Stromal cell of bone marrow (primary cell): Measurements from ENCODE around the gene HDAC4.
"Not testable (repeated sequence)": the region's sequence is repeated elsewhere in the genome, so short reads cannot be mapped to it uniquely, and the experiment has no call there.

ENCODE experiments used
- DNase-seq: peaks from one replicate; pipeline ENCODE4 v3.0.0-alpha.2; 2012; ENCODE audit warnings: low read depth

The HDAC4 gene

DNA sequence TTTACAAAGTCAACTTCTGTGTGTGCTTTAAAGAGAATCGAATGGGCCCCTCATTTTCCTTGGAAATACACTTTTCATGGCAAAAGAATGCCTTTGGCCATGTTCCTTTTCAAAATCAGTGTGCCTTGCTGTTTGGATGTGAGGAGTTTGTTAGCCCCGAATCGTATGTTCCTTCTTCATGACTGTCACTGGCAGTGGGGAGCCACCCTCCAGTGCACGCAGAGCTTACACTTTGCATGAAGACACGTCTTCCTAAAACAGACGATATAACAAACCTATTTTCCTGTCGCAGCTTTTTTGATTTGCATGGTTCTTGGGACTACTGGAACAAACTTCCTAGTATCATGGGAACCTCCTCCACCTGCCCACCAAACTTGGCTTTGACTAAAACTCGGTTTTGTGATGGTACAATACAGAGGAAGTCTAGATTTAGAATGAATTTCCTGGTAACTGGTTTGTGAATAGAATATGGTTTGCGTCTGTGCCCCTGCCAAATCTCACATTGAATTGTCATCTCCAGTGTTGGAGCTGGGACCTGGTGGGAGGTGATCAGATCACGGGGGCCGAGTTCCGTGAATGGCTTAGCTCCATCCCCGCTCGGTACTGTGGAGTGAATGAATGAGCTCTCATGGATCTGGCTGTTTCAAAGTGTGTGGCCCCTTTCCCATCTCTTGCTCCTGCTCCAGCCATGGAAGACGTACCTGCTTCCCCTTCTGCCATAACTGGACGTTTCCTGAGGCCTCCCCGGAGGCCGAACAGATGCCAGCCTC, 358.1 kb downstream of the HDAC4 start:
- DNase-seq = no peak

DNA sequence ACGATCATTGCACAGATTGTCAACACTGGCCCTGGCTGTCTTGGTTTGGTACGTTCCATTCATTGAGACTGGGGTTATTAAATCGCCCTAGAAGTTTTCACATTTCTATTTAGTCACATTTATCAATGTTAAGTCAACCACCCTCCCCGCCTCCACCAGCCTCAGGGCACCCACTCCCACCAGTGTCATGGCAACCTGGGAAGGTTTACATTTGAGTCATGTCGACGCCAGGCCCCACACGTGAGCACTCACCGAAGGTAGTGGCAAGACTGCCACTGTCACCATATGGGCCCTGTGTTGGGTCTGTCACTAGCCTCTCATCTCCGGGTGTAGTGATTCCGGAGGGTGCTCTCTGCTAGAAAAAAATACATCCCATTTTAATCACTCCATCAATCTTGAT, 358.8 kb downstream of the HDAC4 start:
- no peak for DNase-seq

DNA sequence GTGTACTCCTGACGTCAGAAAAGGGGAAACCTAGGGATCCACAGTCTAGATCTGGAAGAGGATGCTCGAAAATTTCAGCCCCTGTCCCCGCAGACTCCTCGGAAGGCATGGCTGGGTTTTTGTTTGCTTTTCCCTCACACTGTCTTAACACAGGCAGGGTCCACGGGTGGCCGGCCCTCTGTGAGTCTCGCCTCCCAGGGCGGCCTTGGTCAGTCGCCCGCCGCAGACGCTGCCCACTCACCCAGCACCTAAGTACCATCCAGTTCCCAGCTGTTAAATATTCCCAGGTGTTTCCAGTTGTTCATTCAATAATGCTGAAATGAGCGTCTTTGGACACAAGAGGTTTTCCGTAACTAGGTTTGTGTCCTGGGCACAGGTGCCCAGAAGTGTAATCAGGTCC, 359.8 kb downstream of the HDAC4 start:
- DNase-seq = no peak

DNA sequence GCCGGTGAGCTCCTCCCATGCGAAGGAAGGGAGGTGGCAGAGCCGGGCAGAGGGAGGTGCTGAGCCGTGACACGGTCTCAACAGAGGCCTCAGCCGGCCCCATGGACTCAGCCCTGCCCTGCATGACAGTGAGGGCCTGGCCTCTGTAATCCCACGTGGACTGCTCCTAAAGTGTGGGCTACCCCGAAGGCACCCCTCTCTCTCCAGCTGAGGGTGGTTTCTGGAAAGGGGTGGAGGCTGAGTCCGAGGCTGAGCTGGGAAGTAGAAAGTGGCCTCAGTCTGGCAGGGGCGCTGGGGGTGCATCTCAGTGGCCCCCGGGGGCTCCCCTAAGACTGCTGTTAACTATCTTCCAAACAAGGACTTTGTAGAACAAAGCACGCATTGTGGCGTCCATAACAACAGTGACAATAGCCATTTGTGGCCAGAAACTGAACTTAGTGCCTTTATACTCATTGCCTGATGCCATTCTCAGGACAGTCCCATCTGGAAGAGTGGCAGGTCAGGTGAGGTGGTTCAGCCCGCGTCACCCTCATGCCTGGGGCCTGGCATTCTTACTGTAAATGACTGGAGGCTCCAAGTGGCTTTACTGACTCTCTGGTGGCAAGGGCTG, 360.6 kb downstream of the HDAC4 start:
- DNase-seq = no peak

DNA sequence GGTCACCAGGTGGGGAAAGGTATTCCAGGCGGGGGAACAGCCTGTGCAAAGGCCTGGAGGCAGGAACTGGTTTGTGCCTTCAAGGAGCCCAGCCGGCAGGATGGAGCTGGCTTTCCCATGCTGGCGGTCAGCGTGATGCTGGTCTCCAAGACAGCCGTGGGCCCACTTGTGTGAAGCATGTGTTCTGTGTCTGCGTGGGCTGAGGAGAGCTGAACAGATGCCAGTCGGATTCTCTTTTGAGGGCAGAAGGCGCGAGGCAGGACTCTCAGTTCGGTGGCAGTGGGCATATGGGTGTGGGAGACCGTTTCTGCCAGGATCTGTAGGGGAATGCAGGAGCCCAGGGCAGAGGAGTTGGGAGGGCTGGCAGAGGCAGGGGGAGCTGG, 361.4 kb downstream of the HDAC4 start:
- no peak for DNase-seq

DNA sequence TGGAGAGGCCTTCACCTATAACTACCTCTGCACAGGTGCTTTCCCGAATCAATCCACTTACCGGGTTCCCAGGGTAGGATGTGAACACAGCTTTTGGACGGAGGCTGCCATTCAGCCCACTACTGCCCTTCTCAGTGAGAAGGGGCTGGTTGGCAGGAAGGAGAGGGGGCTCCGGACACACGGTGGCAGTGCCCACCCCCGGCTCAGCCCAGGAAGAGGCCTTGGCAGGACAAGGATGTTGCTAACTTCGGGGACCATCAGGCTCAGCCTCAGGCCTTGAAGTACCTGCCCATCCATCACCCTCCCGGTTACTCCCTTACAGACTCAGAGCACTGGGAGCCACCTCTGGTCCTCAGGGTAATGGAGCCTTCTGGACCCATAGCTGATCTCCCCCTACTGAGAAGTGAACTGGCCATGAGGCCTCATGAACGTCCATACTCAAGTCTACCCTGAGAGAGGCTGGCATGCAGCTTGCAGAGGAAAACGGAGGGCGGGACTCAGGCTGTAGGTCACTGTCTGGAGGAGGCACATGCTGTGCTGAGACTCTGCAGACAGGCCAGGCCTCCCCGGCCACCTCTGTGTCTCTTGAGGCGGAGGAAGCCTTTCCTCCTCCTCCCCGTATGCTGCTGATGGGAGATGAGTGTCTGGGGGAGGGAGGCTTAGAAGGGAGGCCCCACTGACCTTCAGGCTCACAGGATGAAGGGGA, 361.9 kb downstream of the HDAC4 start:
- DNase-seq = no peak

DNA sequence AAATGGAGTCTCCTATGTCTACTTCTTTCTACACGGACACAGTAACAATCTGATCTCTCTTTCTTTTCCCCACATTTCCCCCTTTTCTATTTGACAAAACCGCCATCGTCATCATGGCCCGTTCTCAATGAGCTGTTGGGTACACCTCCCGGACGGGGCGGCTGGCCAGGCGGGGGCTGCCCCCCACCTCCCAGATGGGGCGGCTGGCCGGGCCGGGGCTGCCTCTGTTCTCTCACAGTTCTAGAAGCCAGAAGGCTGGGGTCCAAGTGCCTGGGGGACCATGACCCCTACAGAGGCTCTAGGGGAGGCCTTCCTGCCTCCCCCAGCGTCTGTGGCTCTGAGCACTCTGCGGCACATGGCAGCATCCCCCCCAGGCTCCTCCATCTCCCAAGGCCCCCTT, 362.5 kb downstream of the HDAC4 start:
- not testable (repeated sequence) for DNase-seq

DNA sequence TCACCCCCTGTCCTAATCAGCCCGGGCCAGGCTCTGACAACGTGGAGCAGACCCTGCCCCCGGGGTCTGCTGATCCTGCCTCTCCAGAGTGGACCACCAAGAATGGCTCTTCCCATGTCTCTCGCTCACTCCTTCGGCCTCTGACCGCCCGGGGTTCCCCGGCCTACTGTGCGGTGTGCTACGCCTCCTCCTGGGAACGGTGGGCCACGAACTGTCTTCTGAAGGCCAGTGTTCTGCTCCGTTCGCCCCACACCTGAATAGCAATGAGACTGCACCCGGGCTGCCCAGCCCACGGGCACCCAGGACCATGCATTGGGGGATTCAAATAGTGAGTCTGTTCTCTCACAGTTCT, 363.3 kb downstream of the HDAC4 start:
- no peak for DNase-seq

DNA sequence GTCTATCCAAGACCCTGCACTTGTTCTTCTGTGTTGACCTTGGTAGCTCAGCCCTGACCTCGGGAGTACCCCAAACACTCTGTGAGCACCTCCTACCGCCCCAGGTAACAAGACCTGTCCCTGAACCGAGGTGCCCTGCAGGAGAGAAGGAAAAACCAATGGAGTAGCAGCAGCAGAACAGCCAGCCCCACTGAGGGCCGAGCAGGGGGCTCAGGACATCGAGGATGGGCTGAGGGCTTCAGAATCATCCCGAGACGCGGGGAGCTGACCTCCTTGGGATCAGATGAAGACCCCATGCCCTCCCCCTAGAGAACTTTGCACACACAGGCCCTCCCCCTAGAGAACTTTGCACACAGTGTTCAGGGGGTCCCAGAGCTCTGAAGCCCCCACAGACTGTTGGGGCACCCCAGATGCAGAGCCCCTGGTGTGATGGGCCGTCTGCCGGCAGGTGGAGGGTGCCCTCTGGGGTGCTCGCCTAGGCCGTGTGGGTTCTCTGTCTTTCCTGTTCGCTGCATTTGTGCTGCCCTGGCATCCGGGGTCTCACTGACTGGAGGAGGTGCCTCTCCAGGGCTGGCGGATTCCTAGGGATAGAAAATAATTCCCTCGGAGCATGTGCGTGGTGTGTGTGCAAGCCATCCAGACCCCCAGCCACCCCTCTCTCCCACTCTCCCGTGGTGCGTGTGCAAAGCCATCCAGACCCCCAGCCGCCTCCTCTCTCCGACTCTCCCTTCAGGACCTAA, 363.8 kb downstream of the HDAC4 start:
- DNase-seq = no peak

DNA sequence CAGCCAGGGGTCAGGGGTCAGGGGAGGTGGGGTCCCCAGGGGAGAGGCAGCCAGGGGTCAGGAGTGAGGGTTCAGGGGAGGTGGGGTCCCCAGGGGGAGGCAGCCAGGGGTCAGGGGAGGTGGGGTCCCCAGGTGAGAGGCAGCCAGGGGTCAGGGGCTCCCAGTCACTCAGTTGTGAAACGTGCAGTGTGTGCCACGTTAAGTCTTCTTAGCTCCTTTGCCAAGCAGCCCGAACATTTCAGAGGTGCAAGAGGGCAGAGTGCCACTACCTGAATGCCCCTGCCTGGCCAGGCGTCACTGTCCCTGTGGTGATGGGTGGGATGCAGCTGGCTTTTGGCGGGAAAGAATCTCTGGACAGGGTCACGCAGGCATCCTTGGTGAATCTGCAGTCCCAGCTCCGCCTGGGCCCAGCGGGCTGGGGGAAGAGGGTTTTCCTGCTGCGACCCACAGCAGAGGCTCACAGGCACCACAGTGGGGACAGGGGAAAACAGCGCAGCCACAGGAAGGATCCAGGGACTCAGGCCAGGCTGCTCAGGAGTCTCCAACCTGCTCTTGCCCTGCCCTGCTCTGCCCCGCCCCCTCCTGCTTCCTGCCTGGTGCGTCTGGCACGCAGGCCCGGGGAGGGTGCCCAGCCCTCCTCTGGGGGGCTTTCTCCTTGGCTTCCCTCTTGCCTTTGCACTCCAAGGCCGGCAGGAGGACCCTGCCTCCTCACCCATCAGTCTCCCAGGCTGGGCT, 364.7 kb downstream of the HDAC4 start:
- DNase-seq = no peak

DNA sequence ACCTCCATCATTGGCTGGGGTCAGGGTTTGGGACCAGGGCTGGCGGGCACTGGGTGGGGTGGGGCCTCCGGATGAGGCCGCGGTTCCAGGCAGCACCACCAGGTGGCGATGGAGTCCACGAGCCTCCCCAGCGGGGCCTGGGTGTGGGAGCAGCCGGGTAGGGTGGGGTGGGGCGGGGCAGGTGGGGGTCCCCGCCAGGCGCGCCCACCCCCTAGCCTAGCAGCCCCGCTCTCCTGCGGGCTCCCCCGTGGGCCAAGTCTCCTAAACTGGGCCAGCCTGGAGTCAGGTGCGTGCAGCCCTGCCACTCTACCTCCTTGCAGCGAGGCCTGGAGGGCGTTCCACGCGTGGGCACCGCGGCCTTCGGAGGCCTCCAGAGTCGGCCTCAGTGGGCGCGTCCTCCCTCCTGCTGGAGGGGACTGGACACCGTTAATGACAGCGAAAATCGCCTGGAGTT, 365.4 kb downstream of the HDAC4 start:
- DNase-seq = no peak

DNA sequence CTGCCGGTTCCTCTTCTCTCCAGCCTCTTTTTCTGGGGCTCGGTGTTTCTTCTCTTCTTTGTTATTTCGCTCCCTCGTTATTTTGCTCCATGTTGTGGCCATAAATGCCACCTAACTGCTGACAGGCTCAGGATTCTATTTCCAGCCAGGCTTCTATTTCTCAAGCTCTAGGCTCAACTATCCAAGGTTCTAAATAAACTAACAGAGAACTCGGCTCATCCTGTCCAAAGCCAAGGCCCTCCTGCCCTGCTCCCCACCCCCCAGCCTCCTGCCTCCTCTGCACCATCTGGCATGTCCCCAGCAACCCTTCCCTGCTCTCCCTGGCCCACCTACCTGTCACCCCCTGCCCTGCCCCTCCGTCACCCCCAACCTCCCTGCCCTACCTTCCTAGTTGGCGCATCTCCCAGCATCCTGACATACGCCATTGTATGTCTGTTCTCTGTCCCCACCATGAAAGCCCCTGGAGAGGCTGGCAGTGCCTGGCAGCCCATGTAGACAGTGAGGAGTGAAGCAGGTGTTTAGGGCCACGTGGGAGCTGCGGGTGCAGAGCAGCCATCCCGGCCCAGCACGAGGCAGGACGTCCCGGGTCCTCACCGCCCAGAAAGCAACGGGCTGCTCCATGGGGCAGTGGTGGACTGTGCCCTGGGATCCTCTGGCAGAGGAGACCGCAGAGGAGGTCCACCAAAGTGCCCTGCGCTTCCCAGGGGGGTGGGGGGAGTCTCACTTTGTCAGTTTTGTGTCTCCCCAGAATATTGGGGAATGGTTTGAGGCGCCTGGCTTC, 366.1 kb downstream of the HDAC4 start:
- no peak for DNase-seq

DNA sequence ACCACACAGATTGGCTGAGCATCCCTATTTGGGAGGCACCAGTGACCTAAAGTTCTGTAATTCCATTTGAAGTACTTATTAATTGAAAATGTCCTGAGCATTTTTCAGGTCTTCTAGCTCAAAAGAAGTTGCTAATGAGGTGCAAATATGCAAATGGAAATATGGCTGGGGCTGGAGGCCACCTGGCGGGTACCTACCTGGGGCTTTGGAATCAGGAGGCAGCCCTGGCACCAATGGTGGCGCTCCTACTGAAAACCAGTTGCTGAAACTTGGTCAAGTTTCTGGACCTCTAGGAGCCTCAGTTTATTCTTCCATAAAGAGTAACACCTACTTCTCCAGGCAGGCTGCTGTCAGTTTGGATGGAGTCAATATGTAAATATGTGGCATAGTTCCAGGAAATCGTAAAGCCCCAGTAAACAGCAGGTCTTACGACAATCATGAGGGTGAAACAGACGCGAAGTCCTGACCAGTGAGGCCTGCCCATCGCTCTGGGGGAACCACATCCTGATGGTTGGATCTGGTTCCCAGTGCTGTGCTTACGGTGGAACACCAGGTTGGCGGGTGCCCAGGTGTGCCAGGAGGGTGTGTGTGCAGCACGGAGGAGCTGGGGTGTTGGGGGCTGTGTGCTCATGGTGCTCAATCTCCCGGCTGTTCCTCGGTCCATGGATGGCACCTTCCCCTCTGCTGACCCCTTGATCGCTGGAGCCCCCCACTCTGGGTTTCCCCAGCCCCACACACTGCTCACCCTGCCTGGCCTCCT, 366.8 kb downstream of the HDAC4 start:
- no peak for DNase-seq

DNA sequence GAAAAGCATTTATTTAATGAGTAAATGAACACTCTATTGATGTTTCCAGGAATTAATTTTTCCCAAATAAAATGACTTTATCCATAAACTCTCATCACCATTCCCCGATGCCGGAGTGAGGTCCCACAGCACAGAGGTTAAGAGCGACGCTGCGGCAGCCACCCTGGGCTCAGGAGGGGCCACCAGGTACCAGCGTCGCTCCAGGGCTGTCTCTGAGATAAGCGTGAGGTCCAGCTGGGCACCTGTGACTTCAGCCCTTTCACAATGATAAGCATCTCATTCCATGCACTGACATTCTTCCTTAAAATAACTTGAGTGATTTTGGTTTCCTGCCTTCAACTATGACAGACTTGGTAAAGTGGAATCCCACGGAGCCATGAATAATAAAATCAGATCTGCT, 370.9 kb downstream of the HDAC4 start:
- no peak for DNase-seq

DNA sequence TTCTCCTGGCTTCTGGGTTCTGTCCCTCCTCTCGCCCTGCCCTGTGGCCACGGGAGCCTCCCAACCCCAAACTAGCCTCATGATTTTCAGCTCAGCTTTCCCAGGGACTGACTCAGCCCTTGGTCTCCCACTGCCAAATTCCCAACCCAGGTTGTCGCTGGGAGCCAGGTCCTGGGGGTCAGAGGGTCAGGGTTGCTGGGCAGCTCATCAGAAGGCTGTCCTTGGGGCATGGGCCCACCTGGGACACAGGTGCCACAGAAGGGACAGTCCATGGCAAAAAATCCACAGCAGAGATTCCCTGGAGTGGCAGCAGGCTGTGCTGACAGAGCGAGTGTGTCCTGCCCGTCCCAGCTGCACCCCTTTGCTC, 372.6 kb downstream of the HDAC4 start:
- DNase-seq = no peak

DNA sequence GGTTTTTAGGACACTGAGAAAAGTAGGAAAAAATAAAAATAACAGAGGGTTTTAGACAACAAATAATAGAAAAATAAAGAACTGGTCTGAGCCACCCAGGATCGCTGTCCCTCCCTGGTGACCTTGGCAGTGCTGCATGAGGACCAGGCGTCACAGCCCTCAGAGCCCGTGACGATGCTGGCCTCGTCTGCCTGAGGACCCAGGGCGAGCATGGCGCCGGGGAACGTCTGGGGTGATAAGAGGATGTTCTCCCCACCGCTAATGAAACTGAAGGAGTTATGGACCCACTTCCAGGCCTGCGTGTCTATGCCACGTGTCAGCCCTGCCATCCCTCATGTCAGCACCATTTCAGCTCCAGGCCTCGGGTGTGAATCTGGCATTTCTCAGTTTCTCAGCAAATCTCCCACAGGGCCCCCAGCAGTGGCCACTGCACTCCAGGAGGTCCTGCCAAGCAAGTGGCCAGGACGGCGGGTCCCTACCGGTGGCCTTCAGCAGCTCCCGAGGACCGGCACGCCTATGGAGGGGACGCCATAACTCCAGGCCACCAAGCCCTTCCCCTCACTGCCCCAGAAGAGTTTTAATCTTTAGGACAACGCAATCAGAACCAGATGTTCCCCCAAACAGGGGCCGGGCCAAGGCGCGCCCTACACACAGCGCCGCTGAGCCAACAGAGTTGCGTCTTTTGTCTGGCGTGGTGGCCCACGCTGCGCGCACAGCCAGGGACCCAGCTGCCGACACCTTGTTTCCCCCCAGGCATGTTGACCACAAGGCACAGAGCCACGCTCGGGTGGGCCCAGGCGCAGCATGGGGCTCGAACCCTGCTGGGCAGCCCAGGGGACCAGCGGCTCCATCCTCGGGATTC, 373.2 kb downstream of the HDAC4 start:
- no peak for DNase-seq

DNA sequence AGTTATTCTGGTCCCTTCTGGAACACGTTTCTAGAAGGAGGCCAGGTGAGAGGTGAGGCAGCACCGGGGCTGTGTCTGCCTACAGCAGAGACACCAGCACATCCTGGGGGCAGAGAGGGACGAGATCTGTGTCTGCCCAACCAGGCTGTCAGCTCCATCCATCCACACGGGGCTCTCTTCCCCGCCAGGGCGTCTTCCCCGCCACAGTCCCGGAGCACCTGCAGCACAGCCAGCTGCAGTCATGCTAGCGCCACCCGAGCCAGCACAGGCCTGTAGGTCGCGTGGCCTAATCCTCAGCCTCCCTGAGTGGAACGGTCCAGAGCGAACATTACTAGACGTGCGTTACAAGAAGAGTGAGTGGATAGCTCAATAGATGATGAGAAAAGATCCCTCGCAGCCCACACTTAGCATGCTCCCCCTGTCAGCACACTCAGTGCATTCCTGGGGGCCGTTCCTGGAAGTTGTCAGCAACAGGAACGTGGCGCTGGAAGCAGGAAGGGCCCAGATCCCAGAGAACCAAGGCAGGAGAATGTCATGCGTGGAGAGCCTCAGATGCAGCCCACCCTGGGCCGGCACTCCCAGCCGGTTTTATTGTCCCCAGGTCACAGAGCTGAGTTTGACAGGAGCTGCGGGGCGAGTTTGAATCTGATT, 374.0 kb downstream of the HDAC4 start:
- DNase-seq = no peak

DNA sequence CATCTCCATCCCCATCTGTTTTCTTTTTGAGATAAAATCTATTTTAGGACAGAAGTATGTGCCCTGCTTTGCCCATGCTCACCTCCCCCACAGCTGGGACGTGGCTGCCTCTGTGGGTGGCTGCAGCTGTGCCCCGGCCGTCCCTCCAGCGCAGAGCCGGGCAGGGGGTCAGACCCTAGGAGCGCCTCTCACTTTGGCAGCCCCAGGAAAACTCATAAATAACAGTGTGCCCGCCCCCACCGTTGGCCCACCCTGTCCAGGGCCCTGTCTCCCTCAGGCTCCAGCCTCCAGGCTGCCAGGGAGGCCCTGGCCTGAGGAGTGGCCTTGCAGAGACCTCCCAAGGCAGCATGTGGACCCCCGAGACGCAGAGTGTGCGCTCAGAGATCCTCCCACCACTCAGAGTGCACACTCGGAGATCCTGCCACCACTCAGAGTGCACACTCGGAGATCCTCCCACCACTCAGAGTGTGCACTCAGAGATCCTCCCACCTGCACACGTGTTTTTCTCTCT, 374.8 kb downstream of the HDAC4 start:
- no peak for DNase-seq
